ES-I3 (cell line): ENCODE measurements around the gene IQCF2.
"Not testable (repeated sequence)": the region's sequence is repeated elsewhere in the genome, so short reads cannot be mapped to it uniquely, and the experiment has no call there.

Source experiments
- H3K36me3 ChIP-seq: 2 replicates; pipeline ENCODE4 v1.6.1; 2013; ENCODE audit warnings: mild to moderate bottlenecking, low read length, control low read depth, moderate library complexity; ENCODE audit not compliant: insufficient read depth
- H3K4me1 ChIP-seq: 2 replicates; pipeline ENCODE4 v1.6.1; 2013; ENCODE audit warnings: mild to moderate bottlenecking, control low read depth, low read length; ENCODE audit not compliant: insufficient read depth
- H3K9ac ChIP-seq: 2 replicates; pipeline ENCODE4 v1.6.1; 2013; ENCODE audit warnings: low read depth, mild to moderate bottlenecking, low read length, moderate library complexity
- H3K9me3 ChIP-seq: 2 replicates; pipeline ENCODE4 v1.6.1; 2013; ENCODE audit warnings: mild to moderate bottlenecking, low read length, moderate library complexity; ENCODE audit not compliant: control insufficient read depth, insufficient read depth

The IQCF2 gene

GRCh38 chr3:51862886-51863285 is 1.5 kb downstream of the IQCF2 start:
- Histone ChIP-seq H3K9me3 (no peaks in the 10 kb centered on the region; the same call in 1 of the 2 replicates), H3K36me3 (no peaks in the 10 kb centered on the region; the same call in 1 of the 2 replicates), H3K9ac (no peak overlapping the region), H3K4me1 (no peaks in the 10 kb centered on the region)

GRCh38 chr3:51868896-51869295 is 7.5 kb downstream of the IQCF2 start:
- not testable (repeated sequence) for H3K36me3 ChIP-seq, H3K9ac ChIP-seq, H3K4me1 ChIP-seq, H3K9me3 ChIP-seq

GRCh38 chr3:51869304-51869703 is 7.9 kb downstream of the IQCF2 start:
- no peaks in the 10 kb centered on the region for H3K36me3 ChIP-seq
- H3K9me3 ChIP-seq = no peaks in the 10 kb centered on the region
- no peaks in the 10 kb centered on the region for H3K4me1 ChIP-seq
- H3K9ac ChIP-seq = no peak overlapping the region

- H3K9ac ChIP-seq = no peak overlapping the region
- H3K36me3 ChIP-seq = no peaks in the 10 kb centered on the region
- no peaks in the 10 kb centered on the region for H3K9me3 ChIP-seq
- H3K4me1 ChIP-seq = peaks cover 3% of the 10 kb centered on the region; the same call in 1 of the 2 replicates
Observed at GRCh38 chr3:51873253-51873766, 11.9 kb downstream of the IQCF2 start.

GRCh38 chr3:51873876-51874275 is 12.5 kb downstream of the IQCF2 start:
- H3K9ac ChIP-seq = no peak overlapping the region
- no peaks in the 10 kb centered on the region for H3K9me3 ChIP-seq
- no peaks in the 10 kb centered on the region for H3K36me3 ChIP-seq
- peaks cover 3% of the 10 kb centered on the region; the same call in 1 of the 2 replicates for H3K4me1 ChIP-seq

GRCh38 chr3:51874411-51874810 is 13.0 kb downstream of the IQCF2 start:
- Histone ChIP-seq H3K4me1 (peaks cover 3% of the 10 kb centered on the region; the same call in 1 of the 2 replicates), H3K9ac (no peak overlapping the region), H3K36me3 (no peaks in the 10 kb centered on the region), H3K9me3 (no peaks in the 10 kb centered on the region)

- no peaks in the 10 kb centered on the region for H3K9me3 ChIP-seq
- H3K36me3 ChIP-seq = no peaks in the 10 kb centered on the region
- peaks cover 3% of the 10 kb centered on the region; the same call in 1 of the 2 replicates for H3K4me1 ChIP-seq
- no peak overlapping the region for H3K9ac ChIP-seq
Observed at GRCh38 chr3:51874889-51875288, 13.5 kb downstream of the IQCF2 start.

- Histone ChIP-seq H3K9ac (no peak within 1 kb of the TSS), H3K4me1 (peaks cover 3% of the 10 kb centered on the region; the same call in 1 of the 2 replicates), H3K36me3 (no peaks in the 10 kb centered on the region), H3K9me3 (no peaks in the 10 kb centered on the region)
Observed at GRCh38 chr3:51875501-51875900, 14.1 kb downstream of the IQCF2 start, which contains the start of gene IQCF5. Gene IQCF5, minus strand, starts transcription at chr3:51875601. Its CDS starts 70 bp downstream, at chr3:51875531.

GRCh38 chr3:51876186-51876585 is 14.8 kb downstream of the IQCF2 start:
- Histone ChIP-seq H3K36me3 (no peaks in the 10 kb centered on the region), H3K4me1 (peaks cover 3% of the 10 kb centered on the region; the same call in 1 of the 2 replicates), H3K9ac (no peak overlapping the region), H3K9me3 (no peaks in the 10 kb centered on the region)

- Histone ChIP-seq H3K9me3 (no peaks in the 10 kb centered on the region), H3K9ac (no peak overlapping the region), H3K36me3 (no peaks in the 10 kb centered on the region), H3K4me1 (peaks cover 3% of the 10 kb centered on the region; the same call in 1 of the 2 replicates)
Observed at GRCh38 chr3:51879937-51880336, 18.5 kb downstream of the IQCF2 start.

GRCh38 chr3:51886447-51886846 is 25.0 kb downstream of the IQCF2 start:
- Histone ChIP-seq H3K36me3 (no peaks in the 10 kb centered on the region), H3K4me1 (no peaks in the 10 kb centered on the region), H3K9me3 (no peaks in the 10 kb centered on the region), H3K9ac (no peak overlapping the region)

- no peaks in the 10 kb centered on the region for H3K36me3 ChIP-seq
- no peaks in the 10 kb centered on the region for H3K4me1 ChIP-seq
- H3K9me3 ChIP-seq = no peaks in the 10 kb centered on the region
Observed at GRCh38 chr3:51887620-51888019, 26.2 kb downstream of the IQCF2 start.

GRCh38 chr3:51888463-51889105 is 27.2 kb downstream of the IQCF2 start:
- no peaks in the 10 kb centered on the region for H3K4me1 ChIP-seq
- H3K36me3 ChIP-seq = no peaks in the 10 kb centered on the region
- H3K9me3 ChIP-seq = no peaks in the 10 kb centered on the region
- no peak overlapping the region for H3K9ac ChIP-seq

More at GRCh38 chr3:51887620-51888019, 26.2 kb downstream of the IQCF2 start:
- H3K9ac ChIP-seq = no peak overlapping the region

GRCh38 chr3:51891242-51892039 is 30.0 kb downstream of the IQCF2 start:
- Histone ChIP-seq H3K4me1 (no peaks in the 10 kb centered on the region), H3K9ac (no peak overlapping the region), H3K9me3 (no peaks in the 10 kb centered on the region), H3K36me3 (no peaks in the 10 kb centered on the region)
